ENCODE data around the gene ERICH2.

ERICH2 gene

GRCh38 chr2:170831115-170831514 is 60.9 kb downstream of the ERICH2 start:
- H3K4me3 ChIP-seq (ENCODE audit: low read depth, low read length, poor library complexity, severe bottlenecking) = no peak overlapping the region
- no peaks in the 10 kb centered on the region for H3K36me3 ChIP-seq (ENCODE audit: insufficient read depth, low read length)
- no peak overlapping the region for H3K4me2 ChIP-seq (ENCODE audit: low read length)
- H3F3A ChIP-seq (ENCODE audit: insufficient read depth, low read length) = no peaks in the 10 kb centered on the region
- no peaks in the 10 kb centered on the region for H3K9me2 ChIP-seq (ENCODE audit: low read depth, low read length)
- TF ChIP-seq CTCF (IDR thresholded peaks at IDR 0.05; ENCODE audit: low read length) (no peak), EZH2 (IDR thresholded peaks at IDR 0.05; ENCODE audit: borderline replicate concordance, low read length) (no peak)
- H2AFZ ChIP-seq (ENCODE audit: low read length) = no peak overlapping the region
- no peaks in the 10 kb centered on the region for H3K4me1 ChIP-seq (ENCODE audit: insufficient read depth, low read length, severe bottlenecking)
- H3K79me2 ChIP-seq (ENCODE audit: insufficient read depth, low read length) = no peaks in the 10 kb centered on the region
- H4K20me1 ChIP-seq (ENCODE audit: insufficient read depth, low read length) = no peaks in the 10 kb centered on the region
- no peaks in the 10 kb centered on the region for H3K9me3 ChIP-seq (ENCODE audit: low read length)
- 0 out of 2 replicates have a peak, but pooled peaks cover 5% of the 10 kb centered on the region for H3K27me3 ChIP-seq (ENCODE audit: insufficient read depth, low read length)
- H3K27ac ChIP-seq (ENCODE audit: low read depth, low read length, poor library complexity, severe bottlenecking) = no peak overlapping the region
- no peak overlapping the region for H3K9ac ChIP-seq (ENCODE audit: low read length)

GRCh38 chr2:170836027-170836426 is 65.8 kb downstream of the ERICH2 start:
- no peaks in the 10 kb centered on the region for H3K4me1 ChIP-seq (ENCODE audit: insufficient read depth, low read length, severe bottlenecking)
- no peak overlapping the region for H3K9ac ChIP-seq (ENCODE audit: low read length)
- no peak overlapping the region for H3K4me2 ChIP-seq (ENCODE audit: low read length)
- H4K20me1 ChIP-seq (ENCODE audit: insufficient read depth, low read length) = no peaks in the 10 kb centered on the region
- H3K36me3 ChIP-seq (ENCODE audit: insufficient read depth, low read length) = no peaks in the 10 kb centered on the region
- no peaks in the 10 kb centered on the region for H3F3A ChIP-seq (ENCODE audit: insufficient read depth, low read length)
- no peaks in the 10 kb centered on the region for H3K9me3 ChIP-seq (ENCODE audit: low read length)
- no peak overlapping the region for H2AFZ ChIP-seq (ENCODE audit: low read length)
- no peaks in the 10 kb centered on the region for H3K9me2 ChIP-seq (ENCODE audit: low read depth, low read length)
- no peaks in the 10 kb centered on the region for H3K79me2 ChIP-seq (ENCODE audit: insufficient read depth, low read length)
- H3K4me3 ChIP-seq (ENCODE audit: low read depth, low read length, poor library complexity, severe bottlenecking) = no peak overlapping the region
- H3K27me3 ChIP-seq (ENCODE audit: insufficient read depth, low read length) = no peaks in the 10 kb centered on the region
- H3K27ac ChIP-seq (ENCODE audit: low read depth, low read length, poor library complexity, severe bottlenecking) = no peak overlapping the region
- TF ChIP-seq EZH2 (IDR thresholded peaks at IDR 0.05; ENCODE audit: borderline replicate concordance, low read length) (no peak), CTCF (IDR thresholded peaks at IDR 0.05; ENCODE audit: low read length) (no peak)

- Histone ChIP-seq H2AFZ (ENCODE audit: low read length) (no peak overlapping the region), H3K36me3 (ENCODE audit: insufficient read depth, low read length) (no peaks in the 10 kb centered on the region), H3K9ac (ENCODE audit: low read length) (no peak overlapping the region), H3K79me2 (ENCODE audit: insufficient read depth, low read length) (no peaks in the 10 kb centered on the region), H3K4me3 (ENCODE audit: low read depth, low read length, poor library complexity, severe bottlenecking) (no peak overlapping the region), H3F3A (ENCODE audit: insufficient read depth, low read length) (no peaks in the 10 kb centered on the region), H3K27me3 (ENCODE audit: insufficient read depth, low read length) (no peaks in the 10 kb centered on the region), H4K20me1 (ENCODE audit: insufficient read depth, low read length) (no peaks in the 10 kb centered on the region), H3K9me2 (ENCODE audit: low read depth, low read length) (no peaks in the 10 kb centered on the region), H3K27ac (ENCODE audit: low read depth, low read length, poor library complexity, severe bottlenecking) (no peak overlapping the region), H3K9me3 (ENCODE audit: low read length) (no peaks in the 10 kb centered on the region), H3K4me2 (ENCODE audit: low read length) (no peak overlapping the region), H3K4me1 (ENCODE audit: insufficient read depth, low read length, severe bottlenecking) (no peaks in the 10 kb centered on the region)
- TF ChIP-seq EZH2 (IDR thresholded peaks at IDR 0.05; ENCODE audit: borderline replicate concordance, low read length) (no peak), CTCF (IDR thresholded peaks at IDR 0.05; ENCODE audit: low read length) (no peak)
Observed at GRCh38 chr2:170840717-170841210, 70.6 kb downstream of the ERICH2 start.
